ENCODE measurements around the gene DHX8. TPM values are rescaled to one million over a fixed set of nuclear protein-coding genes. Genes with fewer than 3 reads are reported as not detected.

The DHX8 gene
- total RNA-seq, 1 experiment from 2014 or later, result 34.5 TPM

- ATAC-seq, result no peak
- Histone ChIP-seq H4K20me1 (ENCODE audit: low read length) (no peaks in the 10 kb centered on the region), H3K27ac (ENCODE audit: low read length) (no peak overlapping the region), H2AFZ (ENCODE audit: low read length) (no peak overlapping the region), H3K4me3 (ENCODE audit: low read length) (no peak overlapping the region), H3K4me1 (ENCODE audit: insufficient read depth, low read length) (peaks cover 17% of the 10 kb centered on the region), H3K79me2 (ENCODE audit: low read length) (no peaks in the 10 kb centered on the region), H3K9me2 (replicated peaks; ENCODE audit: low read length) (no peaks in the 10 kb centered on the region), H3K27me3 (ENCODE audit: low read length) (no peaks in the 10 kb centered on the region), H3K4me2 (ENCODE audit: low read length) (no peak overlapping the region), H3F3A (ENCODE audit: low read length, unreplicated experiment) (no peaks in the 10 kb centered on the region), H3K9ac (ENCODE audit: low read length) (no peak overlapping the region), H3K36me3 (ENCODE audit: low read depth, low read length) (no peaks in the 10 kb centered on the region), H3K9me3 (ENCODE audit: low read length) (no peaks in the 10 kb centered on the region)
- intact Hi-C loops (cut with micrococcal nuclease), result no loop called here
- no TSS peak for BruUV-seq (replicated peaks)
- TF ChIP-seq CTCF (conservative IDR thresholded peaks at IDR 0.05; ENCODE audit: low read depth, low read length) (no peak), EZH2 (IDR thresholded peaks at IDR 0.05; ENCODE audit: low read length, unreplicated experiment) (no peak), EZH2phosphoT487 (IDR thresholded peaks at IDR 0.05; ENCODE audit: borderline replicate concordance, low read length) (no peak)
- POLR2A ChIA-PET (ENCODE audit: unreplicated experiment), result no interaction called here
- DNase-seq, result no peak
- CTCF ChIA-PET, result no interaction called here
Measured at GRCh38 chr17:43550754-43551153, 67.0 kb downstream of the DHX8 start.

GRCh38 chr17:43552229-43552837 lies 68.6 kb downstream of the DHX8 start:
- no peaks in the 10 kb centered on the region for H3K79me2 ChIP-seq (ENCODE audit: low read length)
- CTCF ChIA-PET, result interaction anchor here (0.6 to 0.7 kb wide), 2 partner anchors 8 to 207 kb away, joined by 3 to 8 read pairs; no protein-coding TSS in a partner anchor
- H3K27me3 ChIP-seq (ENCODE audit: low read length), result no peaks in the 10 kb centered on the region
- no peak for ATAC-seq
- no peak overlapping the region for H3K4me2 ChIP-seq (ENCODE audit: low read length)
- intact Hi-C loops (cut with micrococcal nuclease), result no loop called here
- no peak overlapping the region for H3K4me3 ChIP-seq (ENCODE audit: low read length)
- DNase-seq, result no peak
- peaks cover 19% of the 10 kb centered on the region for H3K4me1 ChIP-seq (ENCODE audit: insufficient read depth, low read length)
- no peak overlapping the region for H2AFZ ChIP-seq (ENCODE audit: low read length)
- BruUV-seq (replicated peaks), result no TSS peak
- H3K9me2 ChIP-seq (replicated peaks; ENCODE audit: low read length), result no peaks in the 10 kb centered on the region
- TF ChIP-seq CTCF (conservative IDR thresholded peaks at IDR 0.05; ENCODE audit: low read depth, low read length) (no peak), EZH2 (IDR thresholded peaks at IDR 0.05; ENCODE audit: low read length, unreplicated experiment) (no peak), EZH2phosphoT487 (IDR thresholded peaks at IDR 0.05; ENCODE audit: borderline replicate concordance, low read length) (no peak)
- POLR2A ChIA-PET (ENCODE audit: unreplicated experiment), result interaction anchor here (0.6 kb wide), 1 partner anchor 8 kb away, joined by 3 read pairs; no protein-coding TSS in a partner anchor
- H3K9ac ChIP-seq (ENCODE audit: low read length), result no peak overlapping the region
- H3K27ac ChIP-seq (ENCODE audit: low read length), result no peak overlapping the region
- H3K9me3 ChIP-seq (ENCODE audit: low read length), result no peaks in the 10 kb centered on the region
- H4K20me1 ChIP-seq (ENCODE audit: low read length), result no peaks in the 10 kb centered on the region
- no peaks in the 10 kb centered on the region for H3F3A ChIP-seq (ENCODE audit: low read length, unreplicated experiment)
- H3K36me3 ChIP-seq (ENCODE audit: low read depth, low read length), result no peaks in the 10 kb centered on the region

- no TSS peak for BruUV-seq (replicated peaks)
- ChIA-PET POLR2A (ENCODE audit: unreplicated experiment) (no interaction called here), CTCF (no interaction called here)
- ATAC-seq (no peak), DNase-seq (no peak)
- H3K9ac ChIP-seq (ENCODE audit: low read length), result no peak overlapping the region
- no peaks in the 10 kb centered on the region for H3K27me3 ChIP-seq (ENCODE audit: low read length)
- H3K4me1 ChIP-seq (ENCODE audit: insufficient read depth, low read length), result peaks cover 16% of the 10 kb centered on the region
- no peak overlapping the region for H3K27ac ChIP-seq (ENCODE audit: low read length)
- TF ChIP-seq CTCF (conservative IDR thresholded peaks at IDR 0.05; ENCODE audit: low read depth, low read length), result no peak
- no peak for TF ChIP-seq EZH2 (IDR thresholded peaks at IDR 0.05; ENCODE audit: low read length, unreplicated experiment)
- TF ChIP-seq EZH2phosphoT487 (IDR thresholded peaks at IDR 0.05; ENCODE audit: borderline replicate concordance, low read length), result no peak
- no peak overlapping the region for H3K4me3 ChIP-seq (ENCODE audit: low read length)
- intact Hi-C loops (cut with micrococcal nuclease), result no loop called here
- H2AFZ ChIP-seq (ENCODE audit: low read length), result no peak overlapping the region
- no peak overlapping the region for H3K4me2 ChIP-seq (ENCODE audit: low read length)
- H3K36me3 ChIP-seq (ENCODE audit: low read depth, low read length), result no peaks in the 10 kb centered on the region
- no peaks in the 10 kb centered on the region for H3F3A ChIP-seq (ENCODE audit: low read length, unreplicated experiment)
- no peaks in the 10 kb centered on the region for H3K9me2 ChIP-seq (replicated peaks; ENCODE audit: low read length)
- no peaks in the 10 kb centered on the region for H3K79me2 ChIP-seq (ENCODE audit: low read length)
- no peaks in the 10 kb centered on the region for H4K20me1 ChIP-seq (ENCODE audit: low read length)
- H3K9me3 ChIP-seq (ENCODE audit: low read length), result no peaks in the 10 kb centered on the region
Measured at GRCh38 chr17:43553573-43553972, 69.8 kb downstream of the DHX8 start.
